Brain pericyte (primary cell): ENCODE results near the gene SYT13.
"Not testable (repeated sequence)": the region's sequence is repeated elsewhere in the genome, so short reads cannot be mapped to it uniquely, and the experiment has no call there.

ENCODE experiments used
- DNase-seq: peaks from one replicate; pipeline ENCODE4 v3.0.0-alpha.2; 2012; ENCODE audit warnings: low read depth, low spot score

The SYT13 gene

DNA sequence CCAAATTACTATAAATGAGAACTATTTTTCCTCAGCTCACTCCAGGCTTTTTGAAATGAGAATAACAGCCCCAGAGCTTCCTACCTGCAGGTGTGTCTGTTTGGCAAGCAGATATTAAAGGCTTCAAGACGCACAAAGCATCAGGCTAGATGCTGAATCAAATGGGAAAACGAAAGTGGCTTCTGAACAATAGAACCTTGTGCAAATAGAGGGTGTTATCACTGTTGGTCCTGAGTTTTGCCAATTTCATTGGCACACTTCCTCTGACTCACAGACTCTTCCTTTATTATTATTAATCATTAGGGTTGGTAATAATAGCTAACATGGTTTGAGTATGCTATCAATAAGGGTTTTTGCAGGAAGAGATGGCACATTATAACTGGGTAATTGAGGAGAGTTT lies 13.4 kb downstream of the SYT13 start:
- no peak for DNase-seq

DNA sequence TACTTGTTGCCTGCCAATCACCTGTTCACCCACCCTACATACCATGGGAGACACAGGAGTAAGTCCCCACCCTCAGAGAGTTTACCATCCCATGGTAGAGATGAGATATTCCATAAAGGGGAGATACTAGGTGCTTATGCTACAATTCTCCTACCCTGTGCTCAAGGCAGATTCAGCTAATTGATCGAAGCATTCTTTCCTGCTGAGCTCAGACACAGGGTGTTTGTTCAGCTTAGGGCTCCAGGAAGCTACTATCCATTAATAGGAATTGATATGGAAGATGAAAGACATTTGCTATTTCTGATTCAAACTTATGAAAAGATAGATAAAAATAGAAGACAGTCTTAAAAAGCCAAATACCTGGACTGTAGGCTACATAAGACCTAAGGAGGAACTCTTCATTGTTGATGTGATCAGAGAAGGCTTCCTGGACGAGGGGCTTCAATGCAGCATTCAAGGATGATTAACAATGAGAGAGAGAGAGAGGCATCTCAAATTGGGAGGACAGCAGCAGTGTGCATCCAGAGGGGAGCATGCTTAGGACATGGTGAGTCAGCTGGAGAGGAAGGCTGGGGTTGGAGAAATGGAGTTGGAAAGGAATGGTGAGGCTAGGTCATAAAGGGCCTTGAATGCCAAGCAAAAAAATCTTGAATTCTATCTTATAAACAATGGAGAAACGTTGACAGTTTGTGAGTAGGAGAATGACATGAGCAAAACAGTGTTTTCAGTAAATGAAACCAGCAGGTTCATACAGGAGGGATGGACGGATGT lies 15.0 kb downstream of the SYT13 start:
- no peak for DNase-seq

DNA sequence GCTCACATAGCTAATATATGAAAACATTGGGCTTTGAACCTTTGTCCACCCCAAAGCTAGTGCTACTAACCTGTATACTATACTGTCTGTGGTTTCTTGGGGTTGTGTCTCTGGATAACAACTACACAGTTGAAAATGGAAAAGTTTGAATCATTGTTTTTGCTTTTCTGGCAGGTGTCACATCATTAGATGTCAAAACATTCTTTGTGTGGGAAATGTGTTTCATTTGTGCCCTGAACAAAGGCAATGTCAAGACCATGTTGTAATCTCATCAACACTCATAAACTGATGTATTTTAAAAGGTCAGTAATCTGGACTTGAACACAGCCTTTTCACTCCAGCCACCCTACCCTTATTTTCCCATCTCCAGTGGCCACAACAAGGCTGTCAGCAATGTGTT lies 16.5 kb downstream of the SYT13 start:
- DNase-seq: no peak

DNA sequence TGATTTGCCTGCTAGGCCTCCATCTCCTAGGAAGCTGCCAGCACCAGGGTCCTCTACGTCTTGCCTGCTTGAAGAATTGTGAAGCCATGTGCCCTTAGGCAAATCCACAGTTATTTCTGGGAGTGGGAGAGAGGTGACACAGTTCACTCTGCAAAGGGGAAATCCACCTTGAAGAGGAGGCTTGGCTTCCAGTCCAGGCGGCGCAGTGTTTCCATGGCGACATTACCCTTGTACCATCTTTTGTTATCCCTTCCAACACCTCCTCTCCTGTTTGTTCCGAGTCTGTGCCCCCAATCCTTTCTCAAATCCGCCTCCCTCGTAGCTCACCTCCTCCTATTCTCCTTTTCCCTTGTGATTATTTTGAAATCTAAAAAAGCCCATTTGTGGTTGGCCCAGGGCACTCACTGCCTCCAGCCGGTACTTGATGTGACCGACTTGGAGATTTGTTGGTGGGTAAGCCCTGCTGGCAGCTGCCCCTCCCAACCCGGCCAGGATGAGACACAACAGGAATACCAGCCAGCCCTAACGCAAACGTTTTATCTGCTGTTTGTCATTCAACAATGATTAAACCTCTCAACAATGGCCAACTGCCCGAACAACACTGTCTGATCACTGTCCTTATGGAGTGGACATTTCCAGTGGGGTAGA lies 18.4 kb downstream of the SYT13 start:
- DNase-seq: no peak

DNA sequence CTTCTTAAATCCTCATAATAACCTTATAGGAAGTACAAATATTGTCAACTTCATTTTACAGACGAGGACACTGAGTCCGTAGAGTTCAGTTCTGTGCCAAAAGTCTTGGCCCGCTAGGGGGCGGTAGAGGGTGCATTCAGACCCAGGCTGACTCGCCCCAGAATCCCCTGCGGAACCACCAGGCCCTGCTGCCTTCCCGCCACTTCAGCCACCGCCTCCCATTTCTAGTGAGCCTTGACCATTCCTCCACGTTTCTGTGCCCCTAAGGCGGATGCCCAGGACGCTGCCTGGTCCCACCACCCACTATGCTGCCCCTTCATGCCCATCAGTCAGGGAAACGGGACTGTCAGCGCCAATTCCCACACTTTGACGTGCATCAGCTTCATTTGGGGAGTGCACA lies 19.1 kb downstream of the SYT13 start:
- no peak for DNase-seq

DNA sequence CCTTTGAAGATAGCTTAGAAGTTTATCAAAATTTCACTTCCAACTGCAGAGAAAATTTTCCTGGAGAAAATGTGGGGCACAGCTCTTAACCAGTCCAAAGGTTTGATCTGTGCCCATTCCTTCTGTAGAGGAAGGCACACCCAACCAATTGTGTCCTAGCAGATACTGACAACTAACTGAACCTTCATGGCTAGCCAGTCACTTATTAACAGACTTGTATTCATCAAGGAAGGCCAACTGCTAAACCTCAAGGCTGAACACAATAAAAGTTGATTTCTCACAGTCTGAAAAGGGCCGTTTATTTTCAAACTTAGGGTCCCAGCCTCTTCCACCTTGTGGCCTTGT lies 19.5 kb downstream of the SYT13 start:
- DNase-seq: no peak

DNA sequence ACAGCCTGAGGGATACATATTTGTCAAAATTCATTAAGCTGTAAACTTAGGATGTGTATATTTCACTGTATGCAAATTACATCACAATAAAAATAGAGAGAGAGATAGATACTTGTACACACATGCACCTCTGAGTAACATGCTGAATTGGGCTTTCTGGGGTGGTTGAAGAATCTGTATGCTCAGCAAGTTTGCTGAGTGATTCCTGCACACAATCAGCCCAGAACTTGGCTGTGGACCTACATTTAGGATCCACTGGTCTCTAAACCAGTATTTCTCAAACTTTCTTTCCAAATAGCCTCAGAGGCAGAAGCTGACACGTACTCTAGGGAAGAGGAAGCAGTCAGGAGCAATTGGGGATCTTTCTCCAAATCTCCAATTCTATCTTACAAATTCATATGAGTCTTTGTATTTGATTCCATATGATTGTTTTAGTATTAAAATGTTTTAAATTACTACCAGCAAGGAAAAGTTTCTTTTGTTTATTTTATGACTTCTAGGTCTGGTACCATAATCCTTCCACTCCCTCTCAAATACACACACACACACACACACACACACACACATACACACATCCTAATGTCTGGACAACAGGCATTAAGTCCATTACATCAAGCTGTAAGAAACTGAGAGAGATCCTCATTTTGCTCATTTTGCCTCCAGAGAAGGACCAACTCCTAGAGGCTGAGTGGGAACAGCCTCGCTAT lies 20.0 kb downstream of the SYT13 start:
- no peak for DNase-seq

DNA sequence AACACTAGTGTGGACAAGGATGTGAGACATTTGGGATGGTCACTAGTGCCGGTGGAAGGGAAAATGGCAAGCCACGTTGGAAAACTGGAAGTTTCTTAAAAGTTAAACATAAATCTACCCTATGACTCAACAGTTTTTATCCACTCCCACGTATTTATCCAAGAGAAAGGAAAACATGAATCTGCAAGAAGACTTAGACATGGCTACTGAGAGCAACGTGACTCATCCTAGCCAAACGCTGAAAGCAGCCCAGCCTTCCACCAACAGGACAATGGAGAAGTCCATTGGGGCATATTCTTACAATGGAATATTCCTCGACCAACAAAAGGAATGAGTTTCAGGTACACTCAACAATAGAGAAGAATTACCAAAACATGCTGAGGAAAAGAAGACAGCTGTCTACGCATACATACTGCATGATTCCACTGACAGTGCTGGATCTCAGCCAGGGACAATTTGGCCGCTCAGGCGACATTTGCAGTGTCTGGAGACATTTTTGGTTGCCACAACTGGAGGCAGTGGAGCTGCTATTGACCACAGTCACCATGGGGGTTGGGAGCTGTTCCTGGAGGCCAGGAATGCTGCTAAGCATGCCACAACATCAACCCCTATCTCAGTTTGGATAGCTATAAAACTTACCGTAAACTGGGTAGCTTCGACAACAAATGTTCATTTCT lies 21.2 kb downstream of the SYT13 start:
- peak; percentile 51 for DNase-seq

DNA sequence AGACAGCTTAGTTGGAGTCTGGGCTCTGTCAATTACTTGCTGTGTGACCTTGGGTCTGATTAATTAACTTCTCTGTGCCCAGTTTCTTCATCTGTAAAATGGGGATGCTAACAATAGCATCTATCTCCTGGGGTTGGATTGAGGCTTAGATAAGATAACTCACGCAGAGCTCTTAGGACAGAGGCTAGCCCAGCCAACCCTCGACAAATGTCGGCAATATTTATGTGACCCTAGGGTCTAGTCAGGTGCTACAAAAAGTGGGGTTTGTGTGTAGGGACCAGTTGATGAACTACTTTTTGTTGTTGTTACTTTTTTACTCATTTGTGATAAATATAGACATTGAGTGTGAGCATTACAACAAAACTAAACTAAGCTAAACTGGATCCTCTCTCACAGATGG lies 22.4 kb downstream of the SYT13 start:
- DNase-seq: no peak

DNA sequence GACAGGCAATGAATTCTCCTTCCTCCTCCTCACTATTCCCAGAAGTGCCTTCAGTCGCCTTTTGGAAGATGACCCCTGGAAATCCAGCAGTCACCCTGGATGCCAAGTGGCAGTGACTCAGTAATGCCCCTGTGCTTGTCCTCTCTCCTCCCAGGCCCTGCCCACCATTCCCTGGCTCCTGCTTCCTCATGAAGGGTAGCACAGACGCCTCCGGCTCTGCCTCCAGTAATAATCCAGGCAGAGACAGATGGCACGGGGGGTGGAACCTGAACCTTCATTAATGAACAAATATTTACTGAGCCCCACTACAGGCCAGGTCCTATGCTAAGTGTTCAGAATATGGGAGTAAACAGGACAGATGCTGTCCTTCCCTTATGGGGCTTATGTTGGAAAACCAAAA lies 23.2 kb downstream of the SYT13 start:
- DNase-seq: no peak

DNA sequence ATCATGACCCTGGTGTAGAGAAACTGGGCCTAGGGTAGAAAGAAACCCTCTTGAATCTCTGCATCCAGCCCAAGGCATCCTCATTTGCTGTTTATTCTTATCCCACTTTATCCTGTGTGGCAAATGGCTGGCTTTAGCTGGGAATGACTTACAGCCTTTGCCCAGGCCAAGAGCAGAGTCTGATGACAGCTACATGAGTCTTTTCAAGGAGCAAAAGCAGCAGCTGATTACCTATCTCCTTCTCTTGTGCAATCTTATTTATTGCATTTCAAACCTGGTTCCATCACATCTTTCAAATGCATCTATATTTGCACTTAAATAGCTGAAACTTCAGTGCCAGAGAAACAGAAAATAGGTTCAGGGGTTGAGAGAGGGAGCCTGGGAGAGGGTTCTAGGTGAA lies 26.1 kb downstream of the SYT13 start:
- no peak for DNase-seq

DNA sequence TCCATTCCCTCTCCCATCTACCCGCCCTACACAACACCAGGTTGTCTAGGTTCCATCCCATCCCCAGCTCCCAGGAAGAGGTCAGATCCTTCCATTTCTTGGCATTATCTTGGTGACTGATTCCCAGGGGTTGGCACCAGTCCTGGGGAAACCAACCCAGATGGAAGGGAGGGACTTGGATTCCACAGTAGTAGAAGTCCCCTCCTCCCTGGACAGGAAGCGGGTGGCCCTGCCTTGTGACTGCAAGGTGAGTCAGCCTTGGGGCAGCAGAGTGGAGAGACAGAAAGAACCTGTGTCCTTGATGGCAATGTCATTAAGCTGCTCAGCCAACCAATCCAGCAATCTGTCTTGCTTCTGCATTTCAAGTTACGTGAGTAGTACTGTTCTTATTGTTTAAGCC lies 26.5 kb downstream of the SYT13 start:
- no peak for DNase-seq

DNA sequence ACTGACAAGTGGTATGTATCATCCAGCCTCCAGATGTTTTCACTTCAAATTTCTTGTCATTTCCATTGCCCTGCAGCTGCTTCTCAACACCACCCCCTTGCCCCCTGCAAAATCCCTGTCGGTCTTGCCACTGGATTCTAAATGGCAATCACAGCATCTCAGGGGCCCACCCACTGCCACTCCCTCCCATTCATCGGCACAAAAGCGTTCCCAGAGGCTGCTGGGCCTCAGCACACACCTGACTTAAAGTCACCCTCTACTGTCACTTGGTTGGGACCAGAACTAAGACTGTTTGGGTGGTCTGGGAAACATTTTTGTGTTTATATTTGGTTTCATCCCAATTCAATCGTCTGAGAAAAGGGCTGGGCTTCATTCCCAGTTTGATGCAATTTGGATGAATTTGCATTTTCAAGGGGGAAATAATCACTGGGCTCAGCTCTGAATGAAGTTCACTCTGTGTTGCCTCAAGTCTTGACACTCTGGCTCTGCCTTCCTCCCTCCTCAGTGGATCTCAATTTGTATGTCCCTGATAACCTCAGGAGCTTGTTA lies 27.1 kb downstream of the SYT13 start:
- no peak for DNase-seq

DNA sequence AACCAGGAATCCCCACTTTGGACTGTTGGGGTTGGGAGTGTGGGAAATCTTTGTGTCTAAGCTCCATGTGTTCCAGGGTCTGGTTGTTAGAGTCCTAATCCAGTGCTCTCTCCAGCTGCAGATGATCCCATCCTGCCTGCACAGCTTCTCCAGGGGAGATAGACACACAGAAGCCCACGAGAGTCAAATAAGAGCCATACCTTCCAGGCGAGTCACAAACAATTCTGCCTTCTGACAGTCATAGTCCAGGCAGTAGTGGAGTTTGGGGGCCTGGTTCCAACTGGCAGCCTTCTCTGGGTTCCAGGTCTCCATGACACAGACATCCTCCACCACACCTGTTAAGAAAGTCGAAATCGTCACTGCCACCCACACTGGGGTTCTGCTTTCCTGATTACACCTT lies 32.1 kb downstream of the SYT13 start:
- DNase-seq: no peak

DNA sequence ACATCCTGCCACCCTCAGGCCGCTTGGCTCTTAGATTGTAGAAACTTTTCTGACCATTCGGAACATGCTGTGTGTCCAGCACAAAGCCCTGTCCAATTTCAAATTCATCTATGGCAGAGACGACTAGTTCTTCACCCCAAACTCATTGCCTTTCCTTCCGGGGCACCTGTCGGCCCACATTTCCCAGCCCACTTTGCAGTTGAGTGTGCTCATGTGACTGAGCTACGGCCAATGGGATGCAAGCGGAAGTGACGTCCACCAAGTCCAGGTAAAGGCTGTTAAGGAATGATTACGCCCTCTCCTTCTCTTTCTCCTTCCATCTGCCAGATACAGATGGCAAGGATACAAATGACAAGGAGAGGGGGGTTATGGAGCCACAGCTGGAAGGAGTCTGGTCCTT lies 32.5 kb downstream of the SYT13 start:
- DNase-seq: no peak

DNA sequence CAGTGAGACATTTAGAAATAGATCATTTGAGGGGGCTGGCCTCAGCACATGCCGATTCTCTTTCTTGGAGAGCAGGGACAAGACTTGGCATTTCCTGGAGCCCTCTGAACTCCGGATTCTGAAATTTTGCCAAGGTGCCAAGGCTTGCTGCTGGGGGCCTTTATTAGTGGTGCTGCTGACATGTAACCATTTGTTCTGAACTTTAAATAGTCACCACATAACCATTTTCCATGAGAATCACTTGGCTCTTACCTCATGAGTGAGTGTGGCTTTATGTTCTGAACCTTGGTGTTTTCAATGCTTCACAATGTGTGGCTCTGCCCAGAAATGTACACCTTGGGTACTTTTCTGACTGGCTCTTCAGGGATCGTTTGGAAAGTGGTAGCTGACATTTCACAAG lies 33.3 kb downstream of the SYT13 start:
- no peak for DNase-seq

DNA sequence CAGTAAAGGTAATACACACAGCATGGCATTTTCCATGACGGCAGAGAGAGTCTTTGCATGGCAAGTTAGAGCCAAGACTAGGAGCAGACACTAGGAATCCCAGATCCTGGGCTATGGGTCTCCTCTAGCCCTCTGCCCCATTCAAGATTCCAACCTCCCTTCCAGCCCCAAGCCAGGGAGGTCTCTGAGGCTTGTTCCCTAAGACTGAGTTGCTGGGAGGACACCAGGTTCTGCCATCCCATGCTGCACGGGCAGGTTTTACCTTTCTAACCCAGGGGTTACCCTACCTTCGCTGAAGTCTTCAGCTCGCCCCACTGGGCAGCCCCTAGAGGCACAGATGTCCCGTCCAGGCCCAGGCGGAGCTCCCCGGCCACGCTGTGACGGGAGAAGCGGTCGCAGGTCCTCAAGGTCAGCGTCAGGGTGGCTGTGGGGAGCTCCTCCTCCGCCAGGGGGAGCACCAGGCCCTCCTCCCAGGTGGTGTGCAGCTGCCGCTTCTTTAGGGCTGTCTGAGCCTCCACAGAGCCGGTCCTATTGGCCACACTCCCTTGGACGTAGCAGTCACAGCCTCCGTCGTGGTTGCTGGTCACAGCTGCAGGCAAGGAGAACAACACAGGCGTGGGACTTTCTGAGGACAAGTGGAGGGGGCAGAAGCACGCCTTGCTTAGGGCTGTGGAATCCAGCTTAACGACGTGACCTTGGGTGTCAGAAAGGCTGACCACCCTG lies 33.8 kb downstream of the SYT13 start:
- DNase-seq: no peak

DNA sequence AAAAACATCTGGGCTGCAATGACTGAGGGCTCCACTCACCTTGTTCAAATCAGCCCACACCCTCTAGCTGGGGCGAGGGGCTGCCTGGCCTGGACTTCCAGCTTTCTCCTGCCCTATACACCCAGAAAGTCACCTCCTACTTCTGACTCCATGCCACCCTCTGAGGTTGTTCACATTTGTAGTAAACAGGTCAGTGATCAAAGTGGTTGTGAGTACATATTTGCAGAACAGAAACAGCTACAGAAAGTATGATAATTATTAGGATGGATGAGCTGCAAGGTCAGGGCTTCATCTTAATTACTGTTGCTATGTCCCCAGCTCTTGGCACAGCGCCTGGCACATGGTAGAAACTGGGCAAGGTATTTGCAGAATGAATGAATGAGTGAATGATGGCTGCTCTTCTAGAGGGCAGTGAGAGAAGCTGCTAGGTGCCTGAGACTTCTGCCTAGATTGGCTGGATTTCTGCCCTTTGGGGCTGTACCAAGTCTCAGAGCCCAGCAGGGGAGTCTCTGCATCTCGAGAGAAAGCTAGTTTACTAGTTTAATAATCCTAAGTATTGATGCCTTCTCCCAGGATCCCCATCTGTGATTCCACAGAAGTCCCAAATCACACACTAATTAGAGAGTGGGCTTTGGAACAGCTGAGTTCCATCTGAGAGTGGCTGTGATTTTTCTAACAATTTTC lies 36.0 kb downstream of the SYT13 start:
- DNase-seq: no peak

DNA sequence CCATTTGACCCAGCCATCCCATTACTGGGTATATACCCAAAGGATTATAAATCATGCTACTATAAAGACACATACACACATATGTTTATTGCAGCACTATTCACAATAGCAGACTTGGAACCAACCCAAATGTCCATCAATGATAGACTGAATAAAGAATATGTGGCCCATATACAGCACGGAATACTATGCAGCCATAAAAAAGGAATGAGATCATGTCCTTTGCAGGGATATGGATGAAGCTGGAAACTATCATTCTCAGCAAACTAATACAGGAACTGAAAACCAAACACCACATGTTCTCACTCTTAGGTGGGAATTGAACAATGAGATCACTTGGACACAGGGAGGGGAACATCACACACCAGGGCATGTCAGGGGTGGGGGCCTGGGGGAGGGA lies 36.8 kb downstream of the SYT13 start:
- DNase-seq: not testable (repeated sequence)

DNA sequence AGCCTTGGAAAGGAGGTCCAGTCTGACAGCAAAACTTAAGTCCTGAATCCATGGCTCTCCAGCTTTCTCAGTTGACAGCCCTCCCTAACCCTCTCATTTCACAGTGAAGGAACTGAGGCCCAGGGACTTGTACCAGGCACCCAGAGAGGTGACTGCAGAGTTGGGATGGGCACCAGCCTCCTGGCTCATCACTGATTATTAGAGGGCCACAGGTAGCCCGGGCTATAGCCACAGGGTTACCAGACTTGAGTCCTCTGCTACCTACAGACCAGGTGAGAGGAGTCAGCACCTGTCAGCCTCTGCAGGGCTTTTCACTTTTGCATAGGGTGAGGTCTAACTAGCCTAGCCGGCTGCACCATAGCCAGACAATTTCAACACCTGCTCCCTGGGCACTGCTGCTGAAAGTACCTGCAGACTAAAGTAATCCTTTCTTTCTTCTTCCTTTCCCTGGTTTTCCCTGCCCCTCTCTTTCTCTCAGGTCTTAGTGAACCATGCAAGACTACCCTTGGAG lies 37.6 kb downstream of the SYT13 start:
- DNase-seq: no peak

DNA sequence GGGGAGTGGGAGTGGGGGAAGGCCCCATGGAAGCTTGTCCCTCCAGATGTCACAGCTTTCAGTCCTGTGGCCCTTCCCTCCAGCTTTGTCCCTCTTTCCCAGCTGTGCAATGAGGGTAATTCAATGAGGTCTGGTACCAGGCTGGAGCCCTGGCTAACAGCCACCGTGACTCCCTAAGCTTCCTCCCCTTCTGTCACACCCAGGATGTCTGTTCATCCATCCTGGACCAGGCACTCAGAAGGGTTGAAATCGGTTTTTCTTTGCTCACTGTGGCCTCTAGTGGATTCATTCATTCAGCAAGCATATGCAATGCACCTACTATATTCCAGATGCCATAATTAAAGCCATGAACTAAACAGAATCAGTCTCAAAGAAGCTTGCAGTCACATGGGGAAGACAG lies 38.7 kb downstream of the SYT13 start:
- DNase-seq: no peak
